ENCODE measurements around the gene FOXA2.

FOXA2 gene

DNA sequence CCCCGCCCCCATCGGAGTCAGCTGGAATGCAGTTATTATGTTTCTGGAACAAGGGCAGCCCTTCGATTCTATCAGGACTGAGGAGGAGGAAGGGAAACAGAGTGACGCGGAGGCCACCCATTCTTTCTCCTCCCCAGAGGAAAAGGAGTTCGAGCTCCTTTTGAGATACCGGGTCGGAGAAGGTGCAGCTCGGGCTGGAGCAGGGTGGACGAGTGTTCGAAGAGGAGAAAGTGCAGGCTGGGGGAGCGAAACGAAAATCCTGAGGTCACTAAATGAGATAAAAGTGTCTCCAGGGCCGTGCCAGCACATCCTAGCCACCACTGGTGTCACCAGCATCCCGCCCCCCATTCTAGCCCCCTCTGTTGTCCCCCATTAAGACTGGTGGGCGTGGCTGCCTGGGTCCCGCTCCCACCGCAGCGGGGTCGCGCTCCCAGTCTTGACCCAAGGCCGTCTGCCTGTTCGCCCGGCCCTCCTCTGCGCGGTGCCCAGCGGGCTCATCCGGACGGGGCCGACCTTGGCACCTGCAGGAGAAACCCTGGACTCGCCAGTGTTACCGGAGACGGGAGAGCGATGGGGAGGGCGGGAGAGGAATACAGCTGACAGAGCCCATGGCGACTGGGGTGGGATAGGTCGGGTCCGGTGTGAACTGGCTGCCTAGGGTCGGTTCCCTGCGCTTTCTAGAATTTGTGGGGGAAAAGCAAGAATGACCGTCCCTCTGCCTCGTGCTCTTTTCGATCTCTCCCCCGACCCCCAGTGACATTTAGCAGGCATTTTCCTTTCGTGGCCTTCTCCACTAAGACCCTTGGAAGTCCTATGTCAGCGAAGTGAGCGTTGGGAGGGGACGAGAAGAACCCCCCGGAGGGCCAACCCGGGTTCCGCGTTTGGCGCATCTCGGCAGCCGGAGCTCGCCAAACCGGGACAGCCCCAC lies 16.2 kb downstream of the FOXA2 start:
- DNase-seq (ENCODE audit: extremely low read depth, low read depth) = no peak
- TF ChIP-seq, protein P1, sequence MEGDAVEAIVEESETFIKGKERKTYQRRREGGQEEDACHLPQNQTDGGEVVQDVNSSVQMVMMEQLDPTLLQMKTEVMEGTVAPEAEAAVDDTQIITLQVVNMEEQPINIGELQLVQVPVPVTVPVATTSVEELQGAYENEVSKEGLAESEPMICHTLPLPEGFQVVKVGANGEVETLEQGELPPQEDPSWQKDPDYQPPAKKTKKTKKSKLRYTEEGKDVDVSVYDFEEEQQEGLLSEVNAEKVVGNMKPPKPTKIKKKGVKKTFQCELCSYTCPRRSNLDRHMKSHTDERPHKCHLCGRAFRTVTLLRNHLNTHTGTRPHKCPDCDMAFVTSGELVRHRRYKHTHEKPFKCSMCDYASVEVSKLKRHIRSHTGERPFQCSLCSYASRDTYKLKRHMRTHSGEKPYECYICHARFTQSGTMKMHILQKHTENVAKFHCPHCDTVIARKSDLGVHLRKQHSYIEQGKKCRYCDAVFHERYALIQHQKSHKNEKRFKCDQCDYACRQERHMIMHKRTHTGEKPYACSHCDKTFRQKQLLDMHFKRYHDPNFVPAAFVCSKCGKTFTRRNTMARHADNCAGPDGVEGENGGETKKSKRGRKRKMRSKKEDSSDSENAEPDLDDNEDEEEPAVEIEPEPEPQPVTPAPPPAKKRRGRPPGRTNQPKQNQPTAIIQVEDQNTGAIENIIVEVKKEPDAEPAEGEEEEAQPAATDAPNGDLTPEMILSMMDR (IDR thresholded peaks at IDR 0.05; ENCODE audit: low read depth, low read length) = no peak

DNA sequence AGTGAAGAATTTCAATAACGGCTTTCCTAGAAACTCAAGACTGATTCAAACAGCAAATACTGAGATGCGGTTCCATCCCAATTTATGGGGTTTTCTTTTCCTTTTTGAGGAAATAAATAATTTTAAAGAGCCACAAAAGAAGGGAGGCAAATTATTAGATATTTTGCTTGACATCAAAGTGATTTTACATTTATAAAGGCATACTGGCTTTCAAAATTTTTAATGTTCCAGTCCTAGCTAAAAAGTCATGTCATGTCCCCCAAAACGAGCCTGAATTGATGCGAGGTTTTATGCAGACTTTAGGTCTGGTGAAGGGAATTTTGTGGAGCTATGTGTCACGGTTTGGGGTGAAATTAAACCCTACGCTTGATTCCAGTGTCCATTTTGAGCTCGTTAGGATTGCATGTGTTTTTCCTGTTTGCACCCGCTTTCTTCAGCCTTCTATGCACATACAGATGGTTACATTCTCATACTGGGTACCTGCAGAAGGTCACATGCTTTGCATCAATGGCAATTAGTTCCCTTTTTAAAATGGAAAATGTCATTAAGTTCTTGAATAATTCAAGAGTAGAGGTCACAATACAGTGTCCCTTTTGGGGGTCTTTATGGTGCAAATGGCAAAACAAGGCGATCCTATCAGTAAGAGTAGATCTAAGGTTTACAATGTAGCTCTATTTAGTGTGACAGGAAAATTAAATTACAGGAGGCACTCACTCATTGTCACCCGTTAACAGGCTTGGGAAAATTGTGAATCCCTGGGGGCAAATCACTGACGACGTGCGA lies 17.3 kb downstream of the FOXA2 start:
- no peak for DNase-seq (ENCODE audit: extremely low read depth, low read depth)
- TF ChIP-seq, protein P1 (IDR thresholded peaks at IDR 0.05; ENCODE audit: low read depth, low read length) = no peak

DNA sequence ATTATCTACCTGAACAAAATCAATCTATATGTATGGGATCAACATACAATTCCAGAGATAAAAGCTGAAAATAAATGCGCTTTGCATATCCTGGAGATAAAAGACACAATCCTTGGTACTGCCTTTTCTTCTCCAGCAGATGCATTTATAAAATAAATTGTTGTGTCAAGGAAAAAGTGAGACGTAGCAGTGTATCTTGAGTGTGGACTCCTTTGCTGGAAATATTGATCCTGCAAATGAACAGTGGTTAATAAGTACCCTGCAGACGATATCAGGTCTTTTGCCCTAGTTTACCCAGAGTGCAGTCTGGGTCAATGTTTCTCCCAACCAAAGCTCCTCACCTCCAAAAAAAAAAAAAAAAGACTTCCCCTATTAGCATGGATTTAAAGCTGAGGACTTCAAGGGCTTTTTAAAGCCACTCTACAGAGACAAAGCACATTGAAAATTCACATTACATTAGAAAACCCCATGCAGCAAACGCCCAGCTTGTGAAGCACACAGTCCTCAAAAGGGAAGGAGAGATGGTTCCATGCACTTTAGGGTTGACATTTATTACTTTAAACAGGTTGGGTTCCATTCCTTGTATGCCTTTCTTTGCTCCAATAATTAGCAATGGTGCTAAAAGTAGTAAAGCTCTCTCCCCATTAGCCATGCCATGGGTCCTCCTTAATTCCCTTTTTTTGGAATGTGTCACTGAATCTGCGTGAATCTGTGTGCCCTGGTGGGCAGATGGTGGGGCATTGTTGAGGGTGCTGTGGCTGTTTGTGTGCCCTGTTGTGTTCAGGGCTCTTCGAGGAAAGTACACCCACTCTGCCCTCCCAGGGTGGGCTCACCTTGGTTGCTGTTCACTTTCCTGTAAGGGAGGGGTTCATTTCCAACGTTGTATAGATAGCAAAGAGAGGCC lies 21.1 kb downstream of the FOXA2 start:
- TF ChIP-seq, protein P1 (IDR thresholded peaks at IDR 0.05; ENCODE audit: low read depth, low read length) = no peak
- DNase-seq (ENCODE audit: extremely low read depth, low read depth) = no peak

DNA sequence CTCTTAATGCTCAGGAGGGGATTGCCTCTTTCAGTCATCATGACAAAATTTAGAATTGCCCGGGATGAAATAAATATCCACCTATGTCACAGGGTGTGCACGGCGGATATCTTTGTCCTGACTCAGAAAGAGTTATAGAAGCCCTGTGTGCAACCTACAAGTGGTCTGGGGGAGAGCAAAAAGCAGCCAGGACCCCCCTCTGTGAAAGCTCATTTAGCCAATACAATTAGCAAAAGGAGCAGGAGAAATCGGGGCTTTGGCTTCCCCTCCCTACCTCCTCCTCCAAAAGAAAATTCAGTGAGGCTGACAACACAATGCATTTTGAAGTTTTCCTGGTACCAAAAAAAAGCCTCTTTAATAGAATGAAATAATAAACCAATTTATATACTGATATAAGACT lies 21.8 kb downstream of the FOXA2 start:
- TF ChIP-seq, protein P1 (IDR thresholded peaks at IDR 0.05; ENCODE audit: low read depth, low read length) = no peak
- DNase-seq (ENCODE audit: extremely low read depth, low read depth) = no peak

DNA sequence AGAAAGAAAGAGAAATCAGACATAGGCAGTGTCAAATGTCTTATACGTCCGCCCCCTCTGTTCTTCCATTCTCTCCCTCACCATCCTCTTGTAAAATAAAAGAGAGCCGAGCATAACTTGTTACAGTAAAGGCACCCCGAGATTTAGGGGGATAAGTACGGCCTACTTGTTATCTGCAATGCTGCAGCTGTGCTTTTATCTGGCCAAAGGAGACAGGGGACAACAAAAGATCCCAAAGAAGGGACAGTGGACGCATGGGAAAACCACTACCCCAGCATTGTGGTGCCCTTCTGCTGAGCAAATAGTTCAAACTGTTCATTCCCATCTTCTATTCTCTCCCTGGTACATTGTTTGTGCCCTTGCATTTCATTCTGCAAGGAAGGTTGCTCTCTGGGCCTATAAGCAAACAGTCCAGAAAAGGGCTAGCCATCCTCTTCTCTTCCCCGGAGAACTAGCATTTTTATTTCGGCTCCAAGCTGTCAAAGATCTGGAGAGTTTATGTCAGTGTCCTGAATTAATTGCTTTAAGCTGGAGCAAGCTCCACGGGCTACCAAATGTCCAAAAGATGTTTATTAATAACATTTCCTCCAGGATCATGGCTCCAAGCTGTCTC lies 22.3 kb downstream of the FOXA2 start:
- TF ChIP-seq, protein P1 (IDR thresholded peaks at IDR 0.05; ENCODE audit: low read depth, low read length) = no peak

DNA sequence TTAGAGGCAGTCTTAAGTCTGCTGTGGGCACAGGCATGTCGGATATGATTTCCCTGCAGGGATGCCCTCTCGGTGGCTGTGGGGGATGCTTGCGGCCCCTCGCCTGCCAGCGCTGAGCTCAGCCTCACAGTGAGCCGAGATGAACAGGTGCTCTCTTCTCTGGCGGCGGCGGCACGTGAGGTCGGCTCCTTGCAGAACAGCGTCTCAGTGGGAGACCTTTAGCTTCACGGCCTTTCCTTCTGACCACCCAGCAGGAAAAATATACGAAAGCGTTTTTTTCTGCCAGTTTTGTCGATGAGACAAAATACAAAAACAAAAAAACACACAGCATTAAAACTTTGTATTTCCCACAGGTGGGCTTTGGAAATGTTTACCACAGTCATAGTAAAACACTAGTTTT lies 23.6 kb downstream of the FOXA2 start:
- no peak for DNase-seq (ENCODE audit: extremely low read depth, low read depth)
- TF ChIP-seq, protein P1 (IDR thresholded peaks at IDR 0.05; ENCODE audit: low read depth, low read length) = no peak

More for the DNA sequence above, 22.3 kb downstream of the FOXA2 start:
- DNase-seq (ENCODE audit: extremely low read depth, low read depth) = no peak

Data from AG09319 (cell line).